Suppressor macrophage (primary cell): ENCODE results near the gene KIAA1958.
"Not testable (repeated sequence)": the region's sequence is repeated elsewhere in the genome, so short reads cannot be mapped to it uniquely, and the experiment has no call there.

ENCODE experiments used
- DNase-seq, 4 experiments: peaks; one replicate each; pipeline ENCODE4 v3.0.0-alpha.2; 2020 to 2022

KIAA1958 gene

DNA sequence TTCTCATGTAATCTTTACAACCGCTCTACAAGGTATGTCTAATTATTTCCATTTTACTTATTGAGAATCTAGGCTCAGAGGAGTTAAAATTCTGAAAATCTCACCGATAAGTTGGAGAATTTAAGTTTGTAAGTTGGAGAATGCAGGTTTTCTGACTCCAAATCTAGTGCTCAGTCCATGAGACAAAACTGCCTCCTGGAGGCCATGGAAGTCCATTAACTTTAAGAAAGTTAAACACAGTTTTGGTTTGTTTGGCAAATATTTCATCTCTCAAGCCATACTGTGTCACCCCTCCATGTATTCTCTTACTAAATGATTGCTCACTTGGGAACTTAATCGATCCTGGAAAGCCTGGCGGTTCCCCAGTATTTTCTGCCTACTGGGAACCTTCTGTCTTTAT, 178.7 kb downstream of the KIAA1958 start:
- peak; percentile 15 to 54 (median 39) for DNase-seq

DNA sequence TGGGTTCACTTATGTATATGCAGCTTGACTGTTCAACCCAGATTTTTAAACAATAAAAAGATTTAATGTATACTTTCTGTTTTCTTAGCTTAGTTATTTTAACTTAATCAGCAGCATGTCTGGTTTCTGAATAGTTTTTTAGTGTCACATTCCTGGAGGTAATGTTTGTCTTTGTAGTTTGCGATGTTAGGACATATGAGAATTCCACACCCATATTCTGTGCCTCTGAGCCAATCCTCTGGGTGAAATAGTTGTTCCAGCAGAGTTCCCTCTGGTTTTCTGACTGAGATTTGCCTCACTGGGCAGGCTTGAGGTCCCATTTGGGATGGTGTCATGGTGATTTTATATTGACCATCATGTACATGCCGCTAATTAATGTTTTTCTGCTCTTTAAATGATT, 182.7 kb downstream of the KIAA1958 start:
- DNase-seq = no peak

DNA sequence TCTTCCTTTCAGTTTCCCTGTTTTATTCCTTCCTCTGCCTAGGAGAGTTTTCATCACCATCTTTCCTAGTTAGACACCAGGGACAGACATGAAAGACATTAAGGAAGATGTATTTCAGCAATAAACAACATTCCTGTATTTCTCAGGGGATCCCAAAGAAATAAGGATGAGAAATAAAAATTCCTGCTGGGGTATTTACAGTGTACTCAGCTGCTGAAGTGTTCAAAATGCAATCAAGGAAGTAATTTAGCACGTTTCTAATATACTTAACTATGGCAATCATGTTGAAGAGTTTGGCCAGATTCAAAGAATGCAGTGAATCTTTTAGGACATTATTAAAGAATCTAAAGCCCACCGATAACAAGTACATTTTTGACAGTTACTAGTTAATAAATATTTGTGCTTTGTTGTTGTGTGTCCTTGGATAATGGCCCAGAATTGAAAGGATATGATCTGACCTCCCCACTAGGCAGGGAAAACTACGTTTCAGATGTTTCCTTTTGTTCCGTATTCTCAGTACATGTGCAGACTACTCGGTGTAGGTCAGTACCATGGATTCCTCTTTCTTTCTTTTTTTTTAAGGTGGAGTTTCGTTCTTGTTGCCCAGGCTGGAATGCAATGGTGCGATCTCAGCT, 184.5 kb downstream of the KIAA1958 start:
- DNase-seq = no peak

DNA sequence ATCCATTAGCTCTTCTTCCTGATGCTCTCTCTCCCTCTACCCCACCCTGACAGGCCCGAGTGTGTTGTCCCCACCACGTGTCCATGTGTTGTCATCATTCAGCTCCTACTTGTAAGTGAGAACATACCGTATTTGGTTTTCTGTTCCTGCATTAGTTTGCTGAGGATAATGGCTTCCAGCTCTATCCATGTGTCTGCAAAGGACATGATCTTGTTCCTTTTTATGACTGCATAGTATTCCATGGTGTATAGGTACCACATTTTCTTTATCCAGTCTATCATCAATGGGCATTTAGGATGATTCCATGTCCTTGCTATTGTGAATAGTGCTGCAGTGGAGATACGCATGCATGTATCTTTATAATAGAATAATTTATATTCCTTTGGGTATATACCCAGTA, 186.6 kb downstream of the KIAA1958 start:
- not testable (repeated sequence) for DNase-seq

DNA sequence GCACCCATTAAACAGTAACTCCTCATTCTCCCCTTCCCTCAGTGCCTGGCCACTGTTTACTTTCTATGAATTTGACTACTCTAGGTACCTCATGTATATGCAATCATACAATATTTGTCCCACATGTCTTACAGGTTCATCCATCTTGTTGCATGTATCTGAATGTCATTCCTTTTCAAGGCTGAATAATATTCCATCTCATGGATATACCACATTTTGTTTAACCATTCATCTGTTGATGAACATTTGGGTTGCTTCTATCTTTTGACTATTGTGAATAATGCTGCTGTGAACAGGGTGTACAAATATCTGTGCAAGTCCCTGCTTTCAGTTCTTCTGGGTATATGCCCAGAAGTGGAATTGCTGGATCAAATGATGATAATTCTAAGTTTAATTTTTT, 190.4 kb downstream of the KIAA1958 start:
- DNase-seq = no peak

DNA sequence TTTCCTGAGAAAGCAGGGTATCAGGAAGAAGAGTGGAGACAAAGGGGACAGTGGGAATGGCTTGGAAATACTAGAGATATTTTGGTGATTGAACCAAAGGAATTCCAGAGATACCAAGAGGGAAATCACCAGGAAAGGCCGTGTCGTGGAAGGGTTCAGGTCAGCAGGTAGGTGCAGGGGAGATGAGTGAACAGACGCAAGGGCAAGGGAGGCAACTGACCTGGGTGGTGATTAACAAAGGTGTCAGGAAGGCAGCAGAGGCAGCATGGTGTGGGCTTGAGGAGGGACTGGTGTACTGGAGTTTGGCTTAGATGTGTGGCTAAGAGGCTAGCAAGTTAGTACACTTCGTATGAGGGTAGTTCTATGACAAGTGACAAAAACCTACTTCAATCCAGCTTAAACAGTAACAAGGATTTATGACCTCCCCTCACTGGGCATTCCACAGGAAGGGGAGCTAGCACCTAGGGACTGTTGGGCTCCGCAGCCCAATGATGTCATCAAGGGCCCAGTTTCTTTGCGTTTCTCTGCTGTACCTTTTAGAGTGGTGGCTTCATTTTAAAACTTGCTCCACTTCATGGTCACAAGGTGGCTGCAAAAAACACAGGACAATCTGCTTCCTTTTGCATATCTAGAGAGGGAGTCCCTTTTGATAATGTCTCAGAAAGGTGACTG, 194.2 kb downstream of the KIAA1958 start:
- no peak for DNase-seq

DNA sequence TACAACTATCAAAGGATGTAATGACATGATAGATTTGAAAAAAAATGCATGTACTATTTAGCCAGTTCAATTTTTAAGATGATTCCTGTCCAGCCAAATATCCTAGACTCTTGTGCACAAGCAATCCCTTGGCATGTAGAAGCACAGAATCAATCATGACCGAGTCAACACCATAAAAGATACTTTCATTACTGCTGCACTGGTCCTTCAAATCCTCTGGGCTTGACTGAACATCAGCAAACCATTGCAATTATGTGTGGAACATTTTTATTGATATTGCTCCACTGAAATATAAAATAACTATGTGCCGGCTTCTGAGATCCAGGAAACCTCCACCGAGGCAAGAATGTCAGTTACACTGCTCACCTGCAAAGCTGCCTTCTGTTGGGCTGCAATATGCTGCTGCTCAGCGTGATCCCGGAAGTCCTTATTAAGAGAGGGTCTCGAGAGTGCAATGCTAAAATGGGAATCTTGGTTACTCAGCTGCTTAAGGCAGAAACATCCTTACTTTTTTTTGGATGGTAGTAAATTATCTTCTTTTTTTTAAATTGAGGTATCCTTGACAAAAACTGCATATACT, 202.6 kb downstream of the KIAA1958 start:
- DNase-seq = no peak

DNA sequence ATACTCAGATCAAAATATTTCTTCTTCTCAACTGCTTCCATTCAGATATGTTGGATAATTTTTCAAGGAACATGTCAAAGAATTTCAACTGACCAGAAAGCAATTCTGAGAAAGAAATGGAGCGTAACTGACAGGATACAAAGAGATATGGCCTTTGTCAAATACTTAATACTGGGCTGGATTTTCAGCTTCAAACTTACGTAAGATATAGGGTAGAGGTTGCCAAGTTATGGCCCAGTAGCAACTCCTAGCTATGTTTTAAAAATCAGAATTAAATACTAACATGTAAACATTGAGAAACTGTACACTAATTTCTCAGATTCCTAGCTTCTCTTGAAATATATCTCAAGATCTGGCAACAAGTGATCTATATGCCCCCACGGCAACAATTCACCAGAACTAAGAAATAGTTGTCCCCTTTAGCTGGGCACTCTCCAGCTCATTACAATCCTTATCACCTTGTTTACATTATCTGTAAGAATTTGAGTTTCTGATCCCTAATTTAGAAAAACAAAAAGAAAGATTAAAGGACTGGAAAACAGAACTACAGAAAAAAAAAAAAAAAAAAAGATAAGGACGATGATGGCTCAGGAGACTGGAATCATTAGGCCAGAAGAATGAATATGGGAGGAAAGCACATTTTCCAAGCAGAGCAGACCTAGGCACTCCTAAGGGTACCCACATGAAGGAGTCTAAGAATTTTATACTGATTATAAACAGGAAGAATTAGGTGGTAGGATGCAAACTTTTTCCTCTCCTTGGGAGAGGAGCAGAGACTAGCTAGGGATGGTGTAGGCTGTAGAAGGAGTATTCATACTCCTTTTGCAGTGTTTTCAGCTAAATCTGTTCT, 208.3 kb downstream of the KIAA1958 start:
- DNase-seq = no peak

DNA sequence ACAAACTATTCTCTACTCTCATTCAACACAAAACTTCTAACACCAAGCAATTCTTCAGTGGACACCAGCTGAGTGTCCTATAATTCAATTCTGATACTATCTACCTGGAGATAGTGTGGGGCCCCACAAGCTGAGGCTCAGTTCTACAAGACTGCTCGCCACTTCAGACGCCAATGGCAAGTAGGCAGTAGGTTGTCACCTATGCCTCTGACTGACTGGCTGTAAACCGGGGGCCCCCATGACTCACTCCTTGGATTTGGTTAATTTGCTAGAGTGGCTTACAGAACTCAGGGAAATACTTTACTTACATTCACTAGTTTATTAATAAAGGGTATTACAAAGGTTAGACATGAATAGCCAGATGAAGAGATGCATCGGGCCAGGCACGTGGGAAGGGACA, 209.8 kb downstream of the KIAA1958 start:
- no peak for DNase-seq

DNA sequence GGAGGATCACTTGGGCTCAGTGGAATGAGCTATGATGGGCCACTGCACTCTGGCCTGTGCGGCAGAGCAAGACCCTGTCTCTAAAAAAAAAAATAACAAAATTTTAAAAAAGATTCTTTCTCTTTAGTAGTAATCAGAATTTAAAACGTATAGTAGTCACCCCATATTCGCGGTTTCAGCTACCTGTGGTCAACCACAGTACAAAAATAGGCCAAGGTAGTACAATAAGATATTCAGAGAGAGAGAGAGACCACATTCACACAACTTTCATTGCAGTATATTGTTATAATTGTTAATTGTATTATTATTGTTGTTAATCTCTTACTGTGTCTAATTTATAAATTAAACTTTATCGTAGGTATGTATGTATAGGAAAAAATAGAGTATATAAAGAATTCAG, 212.6 kb downstream of the KIAA1958 start:
- no peak for DNase-seq

DNA sequence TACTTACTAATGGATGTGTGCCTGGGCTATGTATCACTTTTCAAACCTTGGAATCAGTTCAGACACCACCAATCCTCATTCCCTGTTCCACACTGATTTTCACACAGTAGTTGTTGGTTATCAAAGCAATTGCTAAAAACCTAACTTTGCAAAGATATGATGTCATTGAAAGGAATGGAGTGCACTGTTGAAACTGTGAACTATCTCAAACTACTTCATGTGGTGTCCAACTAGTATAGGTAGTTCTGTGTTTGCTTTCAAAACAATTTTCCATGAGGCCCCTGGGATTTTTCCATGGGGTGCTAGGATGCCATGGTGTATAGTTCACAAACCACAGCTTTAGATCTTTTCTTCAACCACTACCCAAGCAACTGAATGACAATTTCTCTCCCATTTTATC, 213.5 kb downstream of the KIAA1958 start:
- no peak for DNase-seq

DNA sequence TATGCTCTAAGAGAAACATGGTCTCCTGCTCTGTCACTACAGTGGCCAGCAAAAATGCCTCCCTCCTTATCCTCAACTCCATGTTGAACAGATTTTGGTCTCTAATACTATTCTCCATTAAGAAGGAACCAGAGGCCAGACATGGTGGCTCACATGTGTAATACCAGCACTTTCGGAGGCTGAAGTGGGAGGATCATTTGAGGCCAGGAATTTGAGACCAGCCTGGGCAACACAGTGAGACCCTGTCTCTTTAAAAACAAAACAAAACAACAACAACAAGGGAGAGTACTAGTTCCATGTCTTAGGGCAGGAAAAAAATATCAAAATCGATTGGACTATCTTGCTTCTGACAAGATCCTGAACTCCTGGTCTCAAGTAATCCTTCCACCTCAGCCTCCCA, 216.7 kb downstream of the KIAA1958 start:
- DNase-seq = no peak

DNA sequence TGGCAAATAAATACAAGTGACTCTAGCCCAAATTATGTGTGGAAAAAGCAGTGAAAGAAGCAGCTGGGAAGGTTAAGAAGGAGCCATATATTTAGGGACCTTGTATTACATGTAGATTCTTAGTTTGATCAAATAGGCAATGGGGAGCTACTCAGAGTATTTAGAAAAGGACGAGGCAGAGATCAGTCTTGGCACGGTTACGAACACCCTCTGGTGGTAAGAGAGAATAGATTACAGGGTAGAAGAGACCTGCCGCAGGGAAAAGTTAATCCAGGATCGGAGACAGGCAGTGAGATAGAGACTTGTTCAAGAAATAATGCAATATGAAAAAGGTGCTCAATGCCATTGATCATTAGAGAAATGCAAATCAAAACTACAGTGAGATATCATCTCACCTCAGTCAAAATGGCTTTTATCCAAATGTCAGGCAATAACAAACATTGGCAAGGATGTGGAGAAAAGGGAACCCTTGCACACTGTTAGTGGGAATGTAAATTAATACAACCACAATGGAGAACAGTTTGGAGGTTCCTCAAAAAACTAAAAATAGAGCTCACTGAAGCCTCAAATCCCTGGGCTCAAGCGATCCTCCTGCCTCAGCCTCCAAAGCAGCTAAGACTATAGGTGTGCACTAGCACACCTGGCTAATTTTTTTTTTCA, 219.3 kb downstream of the KIAA1958 start:
- peak in 1 of 4 experiments; percentile 6 for DNase-seq

DNA sequence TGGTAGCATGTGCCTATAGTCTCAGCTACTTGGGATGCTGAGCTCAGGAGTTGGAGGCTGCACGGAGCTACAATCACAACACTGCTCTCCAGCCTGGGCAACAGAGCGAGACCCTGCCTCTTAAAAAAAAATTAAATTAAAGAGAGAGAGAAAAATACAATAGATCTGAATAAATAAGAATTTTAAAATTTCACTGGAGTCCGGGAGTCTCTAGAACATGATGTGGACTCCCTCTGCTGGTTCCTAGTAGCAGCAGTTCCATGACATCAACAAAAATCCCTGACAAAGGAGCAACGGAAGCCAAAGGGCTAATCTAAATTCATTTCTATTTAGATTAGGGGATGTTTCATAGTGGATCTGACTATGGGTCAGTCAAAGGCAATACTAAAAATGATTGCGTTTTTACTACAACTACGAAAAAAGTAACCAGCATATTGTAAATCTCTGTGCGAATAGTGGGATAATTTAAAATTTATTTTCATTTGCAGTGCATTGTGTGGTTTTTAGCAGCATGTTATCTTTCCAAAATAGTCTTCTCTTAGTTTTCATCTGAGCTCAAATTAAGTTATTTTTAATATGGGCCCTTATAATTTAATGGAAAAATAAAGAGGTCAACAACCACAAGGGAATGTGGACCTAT, 224.5 kb downstream of the KIAA1958 start:
- peak; percentile 9 to 46 (median 36) for DNase-seq

DNA sequence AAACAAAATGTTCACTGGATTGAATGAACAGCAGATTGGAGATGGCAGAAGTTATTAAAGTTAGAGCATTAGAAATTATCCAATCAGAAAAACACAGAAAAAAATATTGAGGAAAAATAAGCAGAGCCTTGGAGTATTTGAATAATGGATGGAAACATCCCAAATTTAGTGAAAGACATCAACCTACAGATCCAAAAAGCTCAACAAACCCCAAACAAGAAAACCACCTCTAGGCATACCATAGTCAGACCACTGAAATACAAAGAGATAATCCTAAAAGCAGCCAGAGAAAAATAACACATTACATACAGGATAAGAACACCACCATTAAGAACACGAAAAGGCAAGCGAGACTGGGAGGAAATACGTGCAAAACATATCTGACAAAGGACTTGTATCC, 226.1 kb downstream of the KIAA1958 start:
- no peak for DNase-seq

DNA sequence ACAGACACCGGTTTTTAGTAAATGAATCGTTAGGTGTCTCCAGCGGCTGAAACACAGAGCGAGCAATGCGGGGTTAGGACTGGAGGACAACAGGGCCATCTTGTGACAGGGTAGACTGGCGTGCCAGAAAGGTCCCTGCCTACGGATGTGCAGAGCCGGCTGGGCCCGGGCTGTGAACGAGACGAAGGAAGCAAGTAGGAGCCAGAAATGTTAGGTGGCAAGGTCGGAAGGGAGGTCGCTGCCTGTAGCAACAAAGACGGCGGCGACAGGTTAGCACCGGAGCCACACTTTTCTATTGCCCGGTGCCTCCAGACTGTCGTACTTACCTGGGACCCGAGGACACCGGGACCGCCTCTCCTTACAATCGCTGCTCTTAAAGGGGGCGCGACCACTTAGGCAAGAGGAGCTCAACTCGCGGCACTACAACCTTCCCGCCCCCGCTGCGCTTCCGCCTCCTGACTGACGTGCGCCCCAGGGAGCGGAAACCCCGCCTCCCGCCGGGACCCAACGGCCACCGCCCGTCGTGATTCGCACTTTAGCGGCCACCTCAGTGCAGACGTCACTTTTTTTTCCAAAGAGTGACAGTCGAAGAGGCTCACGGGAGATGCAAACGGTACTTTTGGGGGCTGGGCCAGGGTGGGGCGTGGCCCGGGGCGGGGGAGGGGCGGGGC, 231.2 kb downstream of the KIAA1958 start, which contains the start of gene INIP:
TSS of gene INIP (minus strand) at position 457 of the 671 bp plus-strand sequence. CDS start 1,632 bp downstream, outside the sequence.
- DNase-seq = peak; percentile 97 to 99 (median 99)
